Neutrophil (primary cell): ENCODE results near the gene GAS7.
A peak's percentile ranks its signal among the peaks of the same experiment; 100 is the strongest.

Source experiments
- H3K27ac ChIP-seq: fragments of 200-600 bp; sonication (generic); 2 replicates; pipeline ENCODE4 v1.5.1; 2016; ENCODE audit warnings: mild to moderate bottlenecking, moderate library complexity
- H3K27me3 ChIP-seq: fragments of 200-600 bp; sonication (generic); 2 replicates; pipeline ENCODE4 v1.6.0; 2016; ENCODE audit warnings: mild to moderate bottlenecking
- H3K36me3 ChIP-seq: fragments of 200-600 bp; sonication (generic); 2 replicates; pipeline ENCODE4 v1.5.1; 2017
- H3K4me1 ChIP-seq, 2 experiments: fragments of 200-600 bp in 1 of 2; sonication (generic) in 1 of 2; 1 replicate in 1 of 2; 2 replicates in 1 of 2; pipeline versions ENCODE4 v1.5.1 to v1.6.1; 2013 to 2016; ENCODE audit warnings: low read depth in 1 of 2, low read length in 1 of 2, mild to moderate bottlenecking in 1 of 2, moderate library complexity in 1 of 2; ENCODE audit not compliant: control insufficient read depth in 1 of 2, insufficient read depth in 1 of 2
- H3K4me3 ChIP-seq, 2 experiments: fragments of 200-600 bp in 1 of 2; sonication (generic) in 1 of 2; 1 replicate in 1 of 2; 2 replicates in 1 of 2; pipeline ENCODE4 v1.5.1; 2013 to 2016; ENCODE audit warnings: low read depth in 1 of 2, low read length in 1 of 2, mild to moderate bottlenecking in 1 of 2, moderate library complexity in 1 of 2
- H3K9me3 ChIP-seq: fragments of 200-600 bp; sonication (generic); 2 replicates; pipeline ENCODE4 v1.5.1; 2016
- CTCF ChIP-seq: fragments of 200-600 bp; sonication (generic); IDR thresholded peaks from 2 replicates; pipeline ENCODE4 v1.5.1; 2016; ENCODE audit warnings: antibody characterized with exemption

Gene GAS7

DNA sequence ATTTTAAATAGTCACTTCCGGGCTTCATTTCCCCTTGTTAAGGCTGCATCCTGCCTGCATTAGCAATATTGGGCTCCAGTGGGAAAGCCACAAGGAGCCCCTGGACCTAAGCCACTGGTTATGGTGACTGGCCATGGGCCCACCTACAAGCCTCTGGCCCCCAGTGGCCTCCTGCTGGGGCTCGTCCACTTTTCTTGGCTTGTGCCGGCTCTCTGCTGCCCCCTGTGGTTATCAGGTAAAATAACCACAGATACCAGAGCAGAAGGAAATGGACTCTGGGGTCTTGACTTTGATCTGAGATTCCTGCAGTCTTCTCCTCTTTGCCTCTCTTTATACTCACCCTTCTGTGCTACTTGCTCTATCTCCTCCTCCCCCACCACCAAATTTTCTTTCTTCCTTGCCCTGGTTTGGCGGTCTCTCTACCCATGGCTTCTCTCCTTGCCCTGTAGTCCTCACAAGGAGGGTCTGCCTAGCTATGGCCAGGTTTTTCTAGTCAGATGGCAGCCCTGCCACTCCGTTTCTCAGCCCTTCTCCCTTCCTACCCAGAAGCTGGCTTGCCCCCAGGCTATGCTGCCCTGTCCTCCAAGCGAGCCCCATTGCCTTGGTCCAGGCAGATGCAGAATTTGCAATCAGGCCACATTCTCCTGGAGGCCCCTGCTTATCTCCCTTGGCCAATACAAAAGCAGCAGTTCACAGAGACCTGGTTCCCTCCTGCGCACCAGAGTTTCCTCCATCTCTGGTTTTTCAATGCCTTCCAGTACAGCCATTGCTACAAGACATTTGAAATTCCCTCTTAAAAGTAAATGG is 210.4 kb downstream of the GAS7 start:
- Histone ChIP-seq H3K27me3 (no peaks in the 10 kb centered on the region), H3K4me3 (peak overlapping the region in 1 of 2 experiments; percentile 49), H3K27ac (peak overlapping the region; percentile 84), H3K9me3 (no peaks in the 10 kb centered on the region), H3K36me3 (no peaks in the 10 kb centered on the region), H3K4me1 (peaks cover 47 to 51% of the 10 kb centered on the region in 2 experiments)
- TF ChIP-seq CTCF = peak; percentile 73

GRCh38 chr17:9986754-9987382 is 211.5 kb downstream of the GAS7 start:
- TF ChIP-seq CTCF = no peak

DNA sequence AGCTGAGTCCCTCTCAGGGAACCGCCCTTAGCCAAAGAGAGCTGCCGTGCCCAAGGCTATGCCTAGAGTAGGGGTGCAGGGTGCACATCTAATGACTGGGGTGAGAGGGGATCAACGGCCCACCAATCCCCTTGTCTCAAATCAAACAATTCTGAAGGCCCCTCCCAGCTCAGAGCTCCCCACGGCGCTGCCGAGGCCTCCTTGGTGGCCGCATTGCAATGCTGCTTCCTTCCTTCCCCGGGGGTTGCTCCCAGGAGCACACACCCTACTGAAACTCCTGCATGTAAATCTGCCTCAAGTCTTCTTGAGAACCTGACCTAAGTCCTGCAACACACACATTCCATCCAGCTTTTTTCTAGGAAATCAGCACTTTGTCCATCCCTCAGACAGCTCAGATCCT is 212.8 kb downstream of the GAS7 start:
- Histone ChIP-seq H3K4me1 (peaks cover 58 to 63% of the 10 kb centered on the region in 2 experiments), H3K4me3 (peak overlapping the region; percentile 15 to 18), H3K9me3 (no peaks in the 10 kb centered on the region), H3K27ac (peak overlapping the region; percentile 84), H3K36me3 (peaks cover 8% of the 10 kb centered on the region), H3K27me3 (no peaks in the 10 kb centered on the region)
- no peak for TF ChIP-seq CTCF

More at GRCh38 chr17:9986754-9987382, 211.5 kb downstream of the GAS7 start:
- no peaks in the 10 kb centered on the region for H3K9me3 ChIP-seq
- no peaks in the 10 kb centered on the region for H3K36me3 ChIP-seq
- H3K27me3 ChIP-seq = no peaks in the 10 kb centered on the region
- H3K4me1 ChIP-seq = peaks cover 53 to 58% of the 10 kb centered on the region in 2 experiments
- peak overlapping the region in 1 of 2 experiments; percentile 49 for H3K4me3 ChIP-seq
- peak overlapping the region; percentile 84 for H3K27ac ChIP-seq

DNA sequence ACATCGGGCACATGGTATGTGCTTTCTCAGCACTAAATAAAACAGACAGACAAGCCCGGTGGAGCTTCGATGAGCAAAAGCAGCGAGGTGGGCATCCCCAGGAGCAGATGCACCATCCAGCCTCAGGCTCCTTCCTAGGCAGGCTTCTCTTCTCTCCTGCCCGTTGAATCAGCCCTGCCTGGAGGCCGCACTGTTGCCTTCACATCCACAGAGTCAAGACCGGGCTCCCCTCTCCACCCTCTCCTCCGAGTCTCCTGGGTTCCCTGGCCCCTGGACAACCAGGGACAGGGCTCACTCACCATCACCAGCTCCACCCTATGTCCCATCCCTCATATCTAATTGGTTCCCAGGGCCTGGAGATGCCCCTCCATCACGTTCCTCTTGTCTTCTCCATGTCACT is 213.6 kb downstream of the GAS7 start:
- Histone ChIP-seq H3K27ac (peak overlapping the region; percentile 84), H3K27me3 (no peaks in the 10 kb centered on the region), H3K4me1 (peaks cover 58 to 63% of the 10 kb centered on the region in 2 experiments), H3K9me3 (no peaks in the 10 kb centered on the region), H3K4me3 (no peak overlapping the region), H3K36me3 (peaks cover 14% of the 10 kb centered on the region)
- TF ChIP-seq CTCF = no peak

DNA sequence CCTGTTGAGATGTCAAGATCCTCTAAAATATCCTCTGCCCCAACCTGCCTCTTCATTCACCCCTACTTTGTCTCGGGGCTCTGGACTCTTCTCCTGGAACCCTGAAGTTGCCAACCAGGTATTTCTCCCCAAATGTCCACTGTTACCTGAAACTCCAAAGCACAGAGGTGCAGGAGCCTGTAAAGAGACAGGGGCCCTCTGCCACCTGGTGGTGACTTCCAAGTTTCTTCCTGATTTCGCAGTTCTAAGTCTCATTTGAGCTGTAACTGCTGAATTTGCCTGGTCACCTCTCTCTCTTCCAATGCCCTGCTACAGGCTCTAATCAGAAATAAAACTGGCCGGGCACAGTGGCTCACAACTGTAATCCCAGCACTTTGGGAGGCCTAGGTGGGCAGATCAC is 216.2 kb downstream of the GAS7 start:
- Histone ChIP-seq H3K4me1 (peaks cover 48 to 58% of the 10 kb centered on the region in 2 experiments), H3K36me3 (peaks cover 23% of the 10 kb centered on the region), H3K9me3 (no peaks in the 10 kb centered on the region), H3K27ac (peak overlapping the region; percentile 66), H3K4me3 (no peak overlapping the region), H3K27me3 (no peaks in the 10 kb centered on the region)
- no peak for TF ChIP-seq CTCF
